ENCODE data around the gene ZNF593.

Gene ZNF593

GRCh38 chr1:26148887-26149286, 20.8 kb upstream of the ZNF593 start:
- no peak for DNase-seq (ENCODE audit: low read depth)

GRCh38 chr1:26153966-26154532, 15.7 kb upstream of the ZNF593 start:
- no peak for DNase-seq (ENCODE audit: low read depth)

- no peak for DNase-seq (ENCODE audit: low read depth)
Observed at GRCh38 chr1:26154750-26155149, 15.0 kb upstream of the ZNF593 start.

GRCh38 chr1:26155370-26156284, 14.1 kb upstream of the ZNF593 start:
- DNase-seq (ENCODE audit: low read depth): no peak

- DNase-seq (ENCODE audit: low read depth): no peak
Observed at GRCh38 chr1:26156285-26157038, 13.2 kb upstream of the ZNF593 start.

- DNase-seq (ENCODE audit: low read depth): no peak
Observed at GRCh38 chr1:26158271-26158907, 11.3 kb upstream of the ZNF593 start.

- DNase-seq (ENCODE audit: low read depth): no peak
Observed at GRCh38 chr1:26158908-26159742, 10.6 kb upstream of the ZNF593 start, which contains the start of gene FAM110D. TSS of gene FAM110D (plus strand) at chr1:26159079. CDS start at chr1:26161292, 2,213 bp downstream.

GRCh38 chr1:26159743-26160039, 10.0 kb upstream of the ZNF593 start:
- no peak for DNase-seq (ENCODE audit: low read depth)

- DNase-seq (ENCODE audit: low read depth): no peak
Observed at GRCh38 chr1:26160527-26161414, 8.9 kb upstream of the ZNF593 start.

- peak; percentile 62 for DNase-seq (ENCODE audit: low read depth)
Observed at GRCh38 chr1:26161415-26162219, 8.1 kb upstream of the ZNF593 start.

- no peak for DNase-seq (ENCODE audit: low read depth)
Observed at GRCh38 chr1:26162220-26162709, 7.4 kb upstream of the ZNF593 start.

GRCh38 chr1:26163684-26164035, 6.0 kb upstream of the ZNF593 start:
- no peak for DNase-seq (ENCODE audit: low read depth)

GRCh38 chr1:26164036-26164860, 5.5 kb upstream of the ZNF593 start:
- peak; percentile 48 for DNase-seq (ENCODE audit: low read depth)

GRCh38 chr1:26164861-26165842, 4.6 kb upstream of the ZNF593 start:
- no peak for DNase-seq (ENCODE audit: low read depth)

GRCh38 chr1:26166719-26167281, 2.9 kb upstream of the ZNF593 start:
- no peak for DNase-seq (ENCODE audit: low read depth)

- no peak for DNase-seq (ENCODE audit: low read depth)
Observed at GRCh38 chr1:26168410-26169197, 1.1 kb upstream of the ZNF593 start, which contains the start of gene C1orf232. TSS of gene C1orf232 (minus strand) at chr1:26168963. CDS start at chr1:26168499, 464 bp downstream.
